IMR-90 (cell line): ENCODE results near the gene INPP5A. TPM values are rescaled to one million over a fixed set of nuclear protein-coding genes. Genes with fewer than 3 reads are reported as not detected.
A peak's percentile ranks its signal among the peaks of the same experiment; 100 is the strongest.

Experiments used
- ATAC-seq: fragments of 200-7000 bp; cut with Tn5 transposase; 2 replicates; pipeline ENCODE4 v1.9.1; 2020; ENCODE audit warnings: low read depth, mild to moderate bottlenecking, moderate library complexity
- BruUV-seq: library from RNA; stranded (reverse); fragments of 400-500 nt; replicated peaks from 2 replicates; lab custom pipeline; 2021; lab: Mats Ljungman, UMichigan
- CTCF ChIA-PET: fragments of 300-600 bp; formaldehyde crosslinking; extraction: SDS; loops from one replicate; lab custom pipeline; 2021; ENCODE audit warnings: antibody characterized with exemption; lab: Yijun Ruan, JAX
- POLR2A ChIA-PET: fragments of 300-600 bp; sonication (Branson Sonifier 250); formaldehyde crosslinking; loops from one replicate; lab custom pipeline; 2022; ENCODE audit warnings: antibody characterized with exemption; ENCODE audit not compliant: unreplicated experiment; lab: Charles Lee
- DNase-seq: peaks from one replicate; pipeline ENCODE4 v3.0.0; 2013
- H2AFZ ChIP-seq: replicated peaks from 2 replicates; pipeline ENCODE3; 2013; ENCODE audit warnings: low read length, mild to moderate bottlenecking; ENCODE audit not compliant: poor library complexity
- H2AK5ac ChIP-seq: 2 replicates; pipeline ENCODE4 v1.6.1; 2013; ENCODE audit warnings: low read depth, low read length, inconsistent platforms
- H2AK9ac ChIP-seq: replicated peaks from 2 replicates; pipeline ENCODE3; 2013; ENCODE audit warnings: mild to moderate bottlenecking, low read depth, low read length, moderate library complexity; ENCODE audit not compliant: poor library complexity
- H2BK120ac ChIP-seq: 2 replicates; pipeline ENCODE4 v1.6.1; 2013; ENCODE audit warnings: low read depth, low read length, inconsistent platforms
- H2BK15ac ChIP-seq: 3 replicates; pipeline ENCODE4 v1.6.1; 2013; ENCODE audit warnings: low read depth, low read length, inconsistent platforms
- H2BK20ac ChIP-seq: 2 replicates; pipeline ENCODE4 v1.6.1; 2013; ENCODE audit warnings: low read depth, mild to moderate bottlenecking, inconsistent platforms, low read length, moderate library complexity
- H2BK5ac ChIP-seq: 2 replicates; pipeline ENCODE4 v1.6.1; 2013; ENCODE audit warnings: mild to moderate bottlenecking, low read depth, low read length, inconsistent platforms; ENCODE audit not compliant: poor library complexity, severe bottlenecking
- H3K14ac ChIP-seq: replicated peaks from 2 replicates; pipeline ENCODE4 v1.6.1; 2013; ENCODE audit warnings: low read depth, low read length, inconsistent platforms
- H3K18ac ChIP-seq: 2 replicates; pipeline ENCODE4 v1.6.1; 2013; ENCODE audit warnings: low read depth, low read length, control low read depth
- H3K23ac ChIP-seq: 2 replicates; pipeline ENCODE4 v1.6.1; 2013; ENCODE audit warnings: low read depth, low read length, inconsistent platforms
- H3K27ac ChIP-seq: 2 replicates; pipeline ENCODE4 v1.5.1; 2013; ENCODE audit warnings: mild to moderate bottlenecking, control low read depth, low read length; ENCODE audit not compliant: insufficient read depth
- H3K27me3 ChIP-seq: 2 replicates; pipeline ENCODE4 v1.6.1; 2013; ENCODE audit warnings: low read length; ENCODE audit not compliant: control insufficient read depth, insufficient read depth
- H3K36me3 ChIP-seq: 2 replicates; pipeline ENCODE4 v1.6.1; 2013; ENCODE audit warnings: low read length, mixed read lengths; ENCODE audit not compliant: control insufficient read depth, insufficient read depth
- H3K4ac ChIP-seq: 2 replicates; pipeline ENCODE4 v1.6.1; 2013; ENCODE audit warnings: low read depth, low read length, inconsistent platforms
- H3K4me1 ChIP-seq: 2 replicates; pipeline ENCODE4 v1.6.1; 2013; ENCODE audit warnings: low read length, mixed read lengths; ENCODE audit not compliant: control insufficient read depth, insufficient read depth
- H3K4me2 ChIP-seq: 2 replicates; pipeline ENCODE4 v1.6.1; 2013; ENCODE audit warnings: low read depth, mild to moderate bottlenecking, control low read depth, low read length, moderate library complexity
- H3K4me3 ChIP-seq: 2 replicates; pipeline ENCODE4 v1.5.1; 2013; ENCODE audit warnings: low read depth, mild to moderate bottlenecking, control low read depth, low read length, moderate library complexity; ENCODE audit not compliant: insufficient read depth
- H3K56ac ChIP-seq: 2 replicates; pipeline ENCODE4 v1.6.1; 2013; ENCODE audit warnings: low read length, inconsistent platforms; ENCODE audit not compliant: insufficient read depth; ENCODE audit errors: extremely low read depth
- H3K79me1 ChIP-seq, 2 experiments: 2 replicates each; pipeline ENCODE4 v1.6.1; 2013; ENCODE audit warnings: low read length in 2 of 2, inconsistent platforms in 1 of 2, low read depth in 1 of 2
- H3K9ac ChIP-seq: 2 replicates; pipeline ENCODE4 v1.6.1; 2013; ENCODE audit warnings: low read depth, low read length, control low read depth
- H3K9me1 ChIP-seq: 2 replicates; pipeline ENCODE4 v1.6.1; 2013; ENCODE audit warnings: low read length, inconsistent platforms; ENCODE audit not compliant: insufficient read depth
- H3K9me3 ChIP-seq: 2 replicates; pipeline ENCODE4 v1.6.1; 2013; ENCODE audit warnings: low read length; ENCODE audit not compliant: control insufficient read depth, insufficient read depth
- H4K20me1 ChIP-seq: 2 replicates; pipeline ENCODE4 v1.6.1; 2013; ENCODE audit warnings: low read length, inconsistent platforms; ENCODE audit not compliant: insufficient read depth
- H4K5ac ChIP-seq: 2 replicates; pipeline ENCODE4 v1.6.1; 2013; ENCODE audit warnings: mild to moderate bottlenecking, low read depth, low read length, control low read depth
- H4K8ac ChIP-seq, 2 experiments: 2 replicates each; pipeline ENCODE4 v1.6.1; 2013; ENCODE audit warnings: low read depth in 2 of 2, low read length in 2 of 2, control low read depth in 1 of 2, inconsistent platforms in 1 of 2
- H4K91ac ChIP-seq: 2 replicates; pipeline ENCODE4 v1.6.1; 2013; ENCODE audit warnings: low read depth, low read length, inconsistent platforms; ENCODE audit not compliant: insufficient read depth
- BHLHE40 ChIP-seq: fragments of 150-350 bp; IDR thresholded peaks from 2 replicates; pipeline ENCODE4 v1.6.1; 2016; ENCODE audit warnings: mild to moderate bottlenecking, low read depth, low read length
- CHD1 ChIP-seq: IDR thresholded peaks from 2 replicates; pipeline ENCODE4 v1.6.1; 2012; ENCODE audit warnings: low read depth, low read length, improper control_type of control experiment
- MAZ ChIP-seq: IDR thresholded peaks from 2 replicates; pipeline ENCODE4 v1.6.1; 2012; ENCODE audit warnings: low read depth, mild to moderate bottlenecking, low read length, improper control_type of control experiment, moderate library complexity, borderline replicate concordance
- MXI1 ChIP-seq: IDR thresholded peaks from 2 replicates; pipeline ENCODE4 v1.6.1; 2012; ENCODE audit warnings: low read depth, mild to moderate bottlenecking, low read length, moderate library complexity, borderline replicate concordance
- RAD21 ChIP-seq: IDR thresholded peaks from 2 replicates; pipeline ENCODE4 v1.6.1; 2012; ENCODE audit warnings: low read length, improper control_type of control experiment
- RCOR1 ChIP-seq: IDR thresholded peaks from 2 replicates; pipeline ENCODE4 v1.6.1; 2012; ENCODE audit warnings: mild to moderate bottlenecking, low read length, improper control_type of control experiment; ENCODE audit not compliant: insufficient replicate concordance
- WGBS, 2 experiments: methylation state at CpG; one replicate each; pipeline versions ENCODE4 v1.1.5 to v1.1.7; 2013; ENCODE audit warnings: missing lambda C conversion rate in 2 of 2; ENCODE audit not compliant: insufficient read length in 1 of 2; ENCODE audit errors: extremely low coverage in 2 of 2; 5-methylcytosine and 5-hydroxymethylcytosine counted together
- dilution Hi-C: fragments of 300-500 bp; cut with HindIII; formaldehyde crosslinking; loops from one replicate; pipeline ENCODE4 v1.14.3; 2018; ENCODE audit warnings: low sequenced_read_pairs; ENCODE audit not compliant: unreplicated experiment
- in situ Hi-C: fragments of 300-500 bp; cut with MboI; formaldehyde crosslinking; loops from 3 replicates; pipeline ENCODE4 v1.14.3; 2019; ENCODE audit warnings: low sequenced_read_pairs, inconsistent platforms, mixed read lengths
- intact Hi-C: fragments of 100-400 bp; cut with micrococcal nuclease; formaldehyde crosslinking; loops from 2 replicates; pipeline ENCODE4 v1.10.0; 2022
- polyA plus RNA-seq, 3 experiments: library from polyadenylated mRNA; depleted of rRNA; stranded (reverse); fragments of >200 nt; gene quantifications; 2 replicates each; pipeline ENCODE4 v1.2.3, GENCODE V29; 2012; ENCODE audit warnings: low replicate concordance in 1 of 3
- total RNA-seq: library from RNA; depleted of rRNA; stranded (reverse); fragments of >200 nt; gene quantifications from 2 replicates; pipeline ENCODE4 v1.2.3, GENCODE V29; 2012

The INPP5A gene
- total and polyA plus RNA-seq, 2 of the 4 experiments (the other 2 are of a cell fraction), result 21.4 to 36.7 TPM

GRCh38 chr10:132589015-132589414 lies 51.4 kb downstream of the INPP5A start:
- Histone ChIP-seq H3K4me1 (peaks cover 11% of the 10 kb centered on the region), H2AK9ac (no peak overlapping the region), H3K36me3 (no peaks in the 10 kb centered on the region), H4K91ac (no peak overlapping the region), H2BK120ac (no peak overlapping the region), H2AFZ (no peak overlapping the region), H3K4me2 (no peak overlapping the region), H3K9me3 (no peaks in the 10 kb centered on the region; the same call in 1 of the 2 replicates), H3K27me3 (peaks cover 2% of the 10 kb centered on the region; the same call in 1 of the 2 replicates), H2BK5ac (no peak overlapping the region), H3K23ac (no peak overlapping the region), H3K18ac (no peak overlapping the region), H3K14ac (no peak overlapping the region; the same call in 1 of the 2 replicates), H2BK20ac (no peak overlapping the region), H4K20me1 (peaks cover 92% of the 10 kb centered on the region), H2BK15ac (peak overlapping the region; percentile 52; the same call in 1 of the 3 replicates), H3K56ac (no peak overlapping the region), H3K4me3 (no peak overlapping the region), H3K4ac (peak overlapping the region; percentile 53; the same call in 1 of the 2 replicates), H3K9ac (no peak overlapping the region), H4K5ac (no peak overlapping the region), H3K79me1 (peaks cover 27 to 77% of the 10 kb centered on the region in 2 experiments), H2AK5ac (peak overlapping the region; percentile 82; the same call in 1 of the 2 replicates), H4K8ac (no peak overlapping the region), H3K9me1 (peaks cover 26% of the 10 kb centered on the region), H3K27ac (no peak overlapping the region)
- DNase-seq, result no peak
- ChIA-PET CTCF (no interaction called here), POLR2A (no interaction called here)
- no TSS peak for BruUV-seq
- in situ Hi-C loops (no loop called here), dilution Hi-C loops (no loop called here), intact Hi-C loops (no loop called here)
- WGBS, 2 experiments, result 95% methylated on average over 8 of the region's 14 CpGs; no CpG with 5 or more reads in 1 of the 2 experiments
- TF ChIP-seq MXI1, result no peak
- no peak for TF ChIP-seq MAZ
- no peak for TF ChIP-seq RCOR1
- TF ChIP-seq CHD1, result no peak
- TF ChIP-seq BHLHE40, result no peak
- no peak for TF ChIP-seq RAD21
- no peak for ATAC-seq
